ENCODE measurements around the gene ASTN2.

- TF ChIP-seq GATA2 (IDR thresholded peaks at IDR 0.05; ENCODE audit: low read depth, low read length): peak; percentile 63
- no peak for TF ChIP-seq GATA3 (IDR thresholded peaks at IDR 0.05; ENCODE audit: low read depth, low read length)
These were observed 11.0 kb downstream of the ASTN2 start for GRCh38 chr9:117403848-117404247.

All from SH-SY5Y (cell line).